ENCODE measurements around the gene VASP.

DNA sequence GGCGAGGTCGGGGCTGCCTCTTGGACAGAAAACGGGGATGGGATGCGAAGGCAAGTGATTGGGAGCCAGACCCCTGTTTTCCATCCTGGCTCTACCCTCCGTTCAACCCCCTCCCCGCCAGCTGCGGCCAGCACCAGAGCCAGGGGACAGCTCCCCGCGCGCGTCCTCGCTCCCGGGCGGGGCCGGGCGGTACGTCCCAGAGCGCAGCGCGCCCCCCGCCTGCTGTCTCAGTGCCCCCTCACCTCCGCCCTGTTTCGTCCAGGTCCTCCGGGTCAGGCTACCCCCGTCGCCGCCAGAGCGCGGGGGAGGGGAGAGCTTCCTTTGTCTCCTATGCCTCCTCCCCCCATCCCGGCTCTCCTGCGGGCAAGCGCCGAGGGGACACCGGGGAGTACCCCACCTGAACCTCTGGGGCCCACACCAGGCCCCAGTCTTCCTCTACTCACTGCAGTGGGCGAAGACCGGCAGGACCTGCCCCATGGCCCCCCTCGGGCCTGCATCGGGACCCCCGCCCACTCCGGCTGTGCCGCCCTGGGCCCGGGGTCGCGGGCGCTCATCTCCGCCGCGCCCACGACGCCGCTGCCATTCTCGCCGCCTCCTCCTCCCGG lies 10.8 kb upstream of the VASP start:
- TF ChIP-seq, protein P1, sequence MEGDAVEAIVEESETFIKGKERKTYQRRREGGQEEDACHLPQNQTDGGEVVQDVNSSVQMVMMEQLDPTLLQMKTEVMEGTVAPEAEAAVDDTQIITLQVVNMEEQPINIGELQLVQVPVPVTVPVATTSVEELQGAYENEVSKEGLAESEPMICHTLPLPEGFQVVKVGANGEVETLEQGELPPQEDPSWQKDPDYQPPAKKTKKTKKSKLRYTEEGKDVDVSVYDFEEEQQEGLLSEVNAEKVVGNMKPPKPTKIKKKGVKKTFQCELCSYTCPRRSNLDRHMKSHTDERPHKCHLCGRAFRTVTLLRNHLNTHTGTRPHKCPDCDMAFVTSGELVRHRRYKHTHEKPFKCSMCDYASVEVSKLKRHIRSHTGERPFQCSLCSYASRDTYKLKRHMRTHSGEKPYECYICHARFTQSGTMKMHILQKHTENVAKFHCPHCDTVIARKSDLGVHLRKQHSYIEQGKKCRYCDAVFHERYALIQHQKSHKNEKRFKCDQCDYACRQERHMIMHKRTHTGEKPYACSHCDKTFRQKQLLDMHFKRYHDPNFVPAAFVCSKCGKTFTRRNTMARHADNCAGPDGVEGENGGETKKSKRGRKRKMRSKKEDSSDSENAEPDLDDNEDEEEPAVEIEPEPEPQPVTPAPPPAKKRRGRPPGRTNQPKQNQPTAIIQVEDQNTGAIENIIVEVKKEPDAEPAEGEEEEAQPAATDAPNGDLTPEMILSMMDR (IDR thresholded peaks at IDR 0.05; ENCODE audit: poor library complexity, severe bottlenecking), result no peak
- TF ChIP-seq POLR2AphosphoS5 (IDR thresholded peaks at IDR 0.05), result peak; percentile 45
- TF ChIP-seq TAF1 (IDR thresholded peaks at IDR 0.05; ENCODE audit: low read depth), result peak; percentile 58
- TF ChIP-seq EZH2 (IDR thresholded peaks at IDR 0.05; ENCODE audit: borderline replicate concordance, insufficient read depth, low read length, poor library complexity, severe bottlenecking), result no peak
- no peak for TF ChIP-seq SMC3 (conservative IDR thresholded peaks at IDR 0.05; ENCODE audit: poor library complexity)
- TF ChIP-seq, protein P2, sequence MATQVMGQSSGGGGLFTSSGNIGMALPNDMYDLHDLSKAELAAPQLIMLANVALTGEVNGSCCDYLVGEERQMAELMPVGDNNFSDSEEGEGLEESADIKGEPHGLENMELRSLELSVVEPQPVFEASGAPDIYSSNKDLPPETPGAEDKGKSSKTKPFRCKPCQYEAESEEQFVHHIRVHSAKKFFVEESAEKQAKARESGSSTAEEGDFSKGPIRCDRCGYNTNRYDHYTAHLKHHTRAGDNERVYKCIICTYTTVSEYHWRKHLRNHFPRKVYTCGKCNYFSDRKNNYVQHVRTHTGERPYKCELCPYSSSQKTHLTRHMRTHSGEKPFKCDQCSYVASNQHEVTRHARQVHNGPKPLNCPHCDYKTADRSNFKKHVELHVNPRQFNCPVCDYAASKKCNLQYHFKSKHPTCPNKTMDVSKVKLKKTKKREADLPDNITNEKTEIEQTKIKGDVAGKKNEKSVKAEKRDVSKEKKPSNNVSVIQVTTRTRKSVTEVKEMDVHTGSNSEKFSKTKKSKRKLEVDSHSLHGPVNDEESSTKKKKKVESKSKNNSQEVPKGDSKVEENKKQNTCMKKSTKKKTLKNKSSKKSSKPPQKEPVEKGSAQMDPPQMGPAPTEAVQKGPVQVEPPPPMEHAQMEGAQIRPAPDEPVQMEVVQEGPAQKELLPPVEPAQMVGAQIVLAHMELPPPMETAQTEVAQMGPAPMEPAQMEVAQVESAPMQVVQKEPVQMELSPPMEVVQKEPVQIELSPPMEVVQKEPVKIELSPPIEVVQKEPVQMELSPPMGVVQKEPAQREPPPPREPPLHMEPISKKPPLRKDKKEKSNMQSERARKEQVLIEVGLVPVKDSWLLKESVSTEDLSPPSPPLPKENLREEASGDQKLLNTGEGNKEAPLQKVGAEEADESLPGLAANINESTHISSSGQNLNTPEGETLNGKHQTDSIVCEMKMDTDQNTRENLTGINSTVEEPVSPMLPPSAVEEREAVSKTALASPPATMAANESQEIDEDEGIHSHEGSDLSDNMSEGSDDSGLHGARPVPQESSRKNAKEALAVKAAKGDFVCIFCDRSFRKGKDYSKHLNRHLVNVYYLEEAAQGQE (IDR thresholded peaks at IDR 0.05; ENCODE audit: borderline replicate concordance), result peak; percentile 93
- TF ChIP-seq EP300 (conservative IDR thresholded peaks at IDR 0.05; ENCODE audit: poor library complexity, severe bottlenecking), result no peak
- peak; percentile 25 for TF ChIP-seq MXI1 (conservative IDR thresholded peaks at IDR 0.05; ENCODE audit: poor library complexity, severe bottlenecking)
